Endothelial cell of umbilical vein (primary cell): ENCODE data around the gene SEBOX. TPM values are rescaled to one million over a fixed set of nuclear protein-coding genes. Genes with fewer than 3 reads are reported as not detected.

Experiments used
- BruUV-seq: library from RNA; stranded (reverse); fragments of 400-500 nt; replicated peaks from 2 replicates; lab custom pipeline; 2021; lab: Mats Ljungman, UMichigan
- CTCF ChIA-PET: fragments of 300-600, 350-600 bp; sonication (Branson Sonifier 250); formaldehyde crosslinking; loops from one replicate; lab custom pipeline; 2021; ENCODE audit warnings: antibody characterized with exemption, inconsistent platforms; lab: Charles Lee
- POLR2A ChIA-PET: fragments of 300-600, 350-600 bp; sonication (Branson Sonifier 250); formaldehyde crosslinking; loops from one replicate; lab custom pipeline; 2021; ENCODE audit warnings: antibody characterized with exemption, inconsistent platforms; lab: Charles Lee
- DNase-seq: peaks from one replicate; pipeline ENCODE4 v3.0.0-alpha.2; 2011; ENCODE audit warnings: low read depth, low spot score
- FAIRE-seq: peaks from 2 replicates; lab custom pipeline; 2011; peaks lifted over from hg19 to GRCh38; lab: Jason Lieb, UNC
- H2AFZ ChIP-seq: 2 replicates; pipeline ENCODE4 v1.6.0; 2012; ENCODE audit warnings: low read depth, low read length, control low read depth, inconsistent platforms
- H3K27ac ChIP-seq: 2 replicates; pipeline ENCODE4 v1.5.1; 2011; ENCODE audit warnings: low read depth, mild to moderate bottlenecking, control low read depth, low read length, moderate library complexity; ENCODE audit not compliant: insufficient read depth
- H3K27me3 ChIP-seq, 2 experiments: 2 replicates each; pipeline versions ENCODE4 v1.6.0 to v1.6.1; 2011; ENCODE audit warnings: low read length in 2 of 2, mixed read lengths in 1 of 2; ENCODE audit not compliant: control insufficient read depth in 2 of 2, insufficient read depth in 2 of 2
- H3K36me3 ChIP-seq, 2 experiments: 2 replicates in 1 of 2; 3 replicates in 1 of 2; pipeline ENCODE4 v1.5.1; 2011; ENCODE audit warnings: low read length in 2 of 2, mild to moderate bottlenecking in 1 of 2, moderate library complexity in 1 of 2; ENCODE audit not compliant: control insufficient read depth in 2 of 2, insufficient read depth in 2 of 2; ENCODE audit errors: extremely low read depth in 1 of 2
- H3K4me1 ChIP-seq: 3 replicates; pipeline ENCODE4 v1.5.1; 2011; ENCODE audit warnings: mild to moderate bottlenecking, low read length; ENCODE audit not compliant: control insufficient read depth, insufficient read depth; ENCODE audit errors: extremely low read depth
- H3K4me2 ChIP-seq: 2 replicates; pipeline ENCODE4 v1.6.1; 2011; ENCODE audit warnings: low read length, control low read depth, mixed read lengths; ENCODE audit not compliant: insufficient read depth
- H3K4me3 ChIP-seq, 3 experiments: fragments of 200-600 bp in 1 of 3; sonication (generic), shearing (Covaris generic) in 1 of 3; replicated peaks in 1 of 3; 2 replicates each; pipeline ENCODE4 v1.5.1; 2011 to 2016; ENCODE audit warnings: control low read depth in 3 of 3, low read length in 3 of 3, mild to moderate bottlenecking in 2 of 3, inconsistent platforms in 1 of 3, low read depth in 1 of 3, moderate library complexity in 1 of 3; ENCODE audit not compliant: insufficient read depth in 1 of 3
- H3K79me2 ChIP-seq: 2 replicates; pipeline ENCODE4 v1.6.0; 2012; ENCODE audit warnings: low read length, inconsistent platforms; ENCODE audit not compliant: control insufficient read depth, insufficient read depth
- H3K9ac ChIP-seq: replicated peaks from 2 replicates; pipeline ENCODE3; 2011; ENCODE audit warnings: low read length, control low read depth; ENCODE audit not compliant: insufficient read depth; ENCODE audit errors: extremely low read depth
- H3K9me1 ChIP-seq: replicated peaks from 3 replicates; pipeline ENCODE4 v1.6.0; 2011; ENCODE audit warnings: mild to moderate bottlenecking, low read length; ENCODE audit not compliant: control insufficient read depth, insufficient read depth; ENCODE audit errors: extremely low read depth
- H3K9me3 ChIP-seq: replicated peaks from 2 replicates; pipeline ENCODE4 v1.5.1; 2012; ENCODE audit warnings: low read length, inconsistent platforms; ENCODE audit not compliant: control insufficient read depth, insufficient read depth
- H4K20me1 ChIP-seq: replicated peaks from 2 replicates; pipeline ENCODE3; 2011; ENCODE audit warnings: mild to moderate bottlenecking, low read length; ENCODE audit not compliant: control insufficient read depth, insufficient read depth; ENCODE audit errors: extremely low read depth
- EZH2 ChIP-seq: IDR thresholded peaks from 2 replicates; pipeline ENCODE4 v1.6.1; 2012; ENCODE audit warnings: borderline replicate concordance, low read depth, mild to moderate bottlenecking, moderate library complexity, low read length, inconsistent platforms; ENCODE audit not compliant: severe bottlenecking
- FOS ChIP-seq: IDR thresholded peaks from 2 replicates; pipeline ENCODE4 v1.6.1; 2011; ENCODE audit warnings: mild to moderate bottlenecking, low read length, moderate library complexity, borderline replicate concordance; ENCODE audit not compliant: insufficient read depth
- GATA2 ChIP-seq: IDR thresholded peaks from 2 replicates; pipeline ENCODE4 v1.7.0; 2011; ENCODE audit warnings: low read depth, mild to moderate bottlenecking, moderate library complexity, mixed read lengths, low read length; ENCODE audit not compliant: insufficient read length, insufficient read depth
- JUN ChIP-seq: IDR thresholded peaks from 2 replicates; pipeline ENCODE4 v1.6.1; 2011; ENCODE audit warnings: borderline replicate concordance, low read depth; ENCODE audit not compliant: insufficient read length, insufficient read depth
- MYC ChIP-seq: IDR thresholded peaks from one replicate; pipeline ENCODE4 v1.6.1; 2011; ENCODE audit warnings: mild to moderate bottlenecking, low read depth, low read length
- POLR2A ChIP-seq: IDR thresholded peaks from 2 replicates; pipeline ENCODE4 v1.6.1; 2012; ENCODE audit warnings: low read depth, mild to moderate bottlenecking, control low read depth, low read length
- POLR2AphosphoS5 ChIP-seq: IDR thresholded peaks from 2 replicates; pipeline ENCODE4 v1.6.1; 2012; ENCODE audit warnings: low read depth, mild to moderate bottlenecking, control low read depth, low read length, moderate library complexity; ENCODE audit not compliant: insufficient read depth
- dilution Hi-C: fragments of 300-500 bp; cut with MboI; formaldehyde crosslinking; loops from one replicate; pipeline ENCODE4 v1.15.0; 2019; ENCODE audit warnings: low sequenced_read_pairs; ENCODE audit not compliant: extremely low pct_ligation_motif_present
- intact Hi-C: fragments of 100-400 bp; cut with micrococcal nuclease; formaldehyde crosslinking; loops from one replicate; pipeline ENCODE4 v1.10.0; 2022
- polyA plus RNA-seq, 4 experiments: library from polyadenylated mRNA; depleted of rRNA in 3 of 4; stranded (reverse) in 3 of 4; unstranded in 1 of 4; fragments of >200 nt; gene quantifications; 2 replicates each; pipeline versions ENCODE4 v1.2.1 to v1.2.3, GENCODE V29; 2011 to 2012; ENCODE audit warnings: missing spikeins in 1 of 4
- total RNA-seq: library from RNA; stranded (reverse); gene quantifications from 2 replicates; pipeline ENCODE4 v1.2.3, GENCODE V29; 2021
- TF ChIP-seq, protein P1 (sequence below): IDR thresholded peaks from 2 replicates; pipeline ENCODE4 v1.6.1; 2011; ENCODE audit not compliant: insufficient read depth, insufficient read length
- TF ChIP-seq, protein P2 (sequence below), 2 donors: IDR thresholded peaks; 1 replicate in 1 of 2; 2 replicates in 1 of 2; pipeline ENCODE4 v1.5.1; 2011; ENCODE audit warnings: low read length in 2 of 2, mild to moderate bottlenecking in 2 of 2, moderate library complexity in 2 of 2, control low read depth in 1 of 2, inconsistent platforms in 1 of 2, low read depth in 1 of 2; ENCODE audit not compliant: insufficient read depth in 1 of 2; ENCODE audit errors: extremely low read depth in 1 of 2

SEBOX gene
- total and polyA plus RNA-seq, 2 donors (not counting 3 experiments of a cell fraction or from before 2014, with no cell fraction given) = not detected

GRCh38 chr17:28343491-28343932, 21.5 kb downstream of the SEBOX start:
- no peak overlapping the region for H2AFZ ChIP-seq
- peaks cover 14% of the 10 kb centered on the region for H3K79me2 ChIP-seq
- TF ChIP-seq POLR2A (no peak), EZH2 (no peak), GATA2 (no peak), MYC (no peak), JUN (no peak), FOS (no peak), POLR2AphosphoS5 (no peak)
- TF ChIP-seq, protein P1, sequence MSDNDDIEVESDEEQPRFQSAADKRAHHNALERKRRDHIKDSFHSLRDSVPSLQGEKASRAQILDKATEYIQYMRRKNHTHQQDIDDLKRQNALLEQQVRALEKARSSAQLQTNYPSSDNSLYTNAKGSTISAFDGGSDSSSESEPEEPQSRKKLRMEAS = no peak
- TF ChIP-seq, protein P2, sequence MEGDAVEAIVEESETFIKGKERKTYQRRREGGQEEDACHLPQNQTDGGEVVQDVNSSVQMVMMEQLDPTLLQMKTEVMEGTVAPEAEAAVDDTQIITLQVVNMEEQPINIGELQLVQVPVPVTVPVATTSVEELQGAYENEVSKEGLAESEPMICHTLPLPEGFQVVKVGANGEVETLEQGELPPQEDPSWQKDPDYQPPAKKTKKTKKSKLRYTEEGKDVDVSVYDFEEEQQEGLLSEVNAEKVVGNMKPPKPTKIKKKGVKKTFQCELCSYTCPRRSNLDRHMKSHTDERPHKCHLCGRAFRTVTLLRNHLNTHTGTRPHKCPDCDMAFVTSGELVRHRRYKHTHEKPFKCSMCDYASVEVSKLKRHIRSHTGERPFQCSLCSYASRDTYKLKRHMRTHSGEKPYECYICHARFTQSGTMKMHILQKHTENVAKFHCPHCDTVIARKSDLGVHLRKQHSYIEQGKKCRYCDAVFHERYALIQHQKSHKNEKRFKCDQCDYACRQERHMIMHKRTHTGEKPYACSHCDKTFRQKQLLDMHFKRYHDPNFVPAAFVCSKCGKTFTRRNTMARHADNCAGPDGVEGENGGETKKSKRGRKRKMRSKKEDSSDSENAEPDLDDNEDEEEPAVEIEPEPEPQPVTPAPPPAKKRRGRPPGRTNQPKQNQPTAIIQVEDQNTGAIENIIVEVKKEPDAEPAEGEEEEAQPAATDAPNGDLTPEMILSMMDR (IDR thresholded peaks at IDR 0.05; ENCODE audit: extremely low read depth in 1 of 2, insufficient read depth in 1 of 2, low read depth in 1 of 2, low read length in 2 of 2) = no peak
- FAIRE-seq = no peak
- H4K20me1 ChIP-seq = no peaks in the 10 kb centered on the region
- ChIA-PET POLR2A (no interaction called here), CTCF (no interaction called here)
- no peaks in the 10 kb centered on the region for H3K27me3 ChIP-seq
- no peaks in the 10 kb centered on the region for H3K9me3 ChIP-seq
- H3K9ac ChIP-seq = no peak overlapping the region
- no peaks in the 10 kb centered on the region for H3K9me1 ChIP-seq
- intact Hi-C loops (no loop called here), dilution Hi-C loops (no loop called here)
- no TSS peak for BruUV-seq
- no peak for DNase-seq
- no peak overlapping the region for H3K27ac ChIP-seq
- H3K4me1 ChIP-seq = peaks cover 41% of the 10 kb centered on the region
- H3K4me3 ChIP-seq = no peak overlapping the region
- H3K36me3 ChIP-seq = peaks cover 24 to 50% of the 10 kb centered on the region in 2 experiments
- H3K4me2 ChIP-seq = no peak overlapping the region
